Activated CD4-positive, CD25-positive, alpha-beta regulatory T cell (primary cell): ENCODE data around the gene SHMT1.

ENCODE experiments used
- DNase-seq, 4 experiments: peaks; one replicate each; lab custom pipeline; 2025; lab: John Stamatoyannopoulos, UW

Gene SHMT1

GRCh38 chr17:18281788-18282187 is 81.6 kb downstream of the SHMT1 start:
- no peak for DNase-seq

GRCh38 chr17:18280766-18281371 is 82.5 kb downstream of the SHMT1 start:
- DNase-seq = no peak

GRCh38 chr17:18280249-18280648 is 83.1 kb downstream of the SHMT1 start:
- DNase-seq = no peak

GRCh38 chr17:18278867-18279266 is 84.5 kb downstream of the SHMT1 start:
- DNase-seq = no peak
